ENCODE results near the gene BBS9. TPM values are rescaled to one million over a fixed set of nuclear protein-coding genes. Genes with fewer than 3 reads are reported as not detected.
"Not testable (repeated sequence)": the region's sequence is repeated elsewhere in the genome, so short reads cannot be mapped to it uniquely, and the experiment has no call there.

BBS9 gene
- total RNA-seq, 1 experiment from 2014 or later: 4.2 TPM

DNA sequence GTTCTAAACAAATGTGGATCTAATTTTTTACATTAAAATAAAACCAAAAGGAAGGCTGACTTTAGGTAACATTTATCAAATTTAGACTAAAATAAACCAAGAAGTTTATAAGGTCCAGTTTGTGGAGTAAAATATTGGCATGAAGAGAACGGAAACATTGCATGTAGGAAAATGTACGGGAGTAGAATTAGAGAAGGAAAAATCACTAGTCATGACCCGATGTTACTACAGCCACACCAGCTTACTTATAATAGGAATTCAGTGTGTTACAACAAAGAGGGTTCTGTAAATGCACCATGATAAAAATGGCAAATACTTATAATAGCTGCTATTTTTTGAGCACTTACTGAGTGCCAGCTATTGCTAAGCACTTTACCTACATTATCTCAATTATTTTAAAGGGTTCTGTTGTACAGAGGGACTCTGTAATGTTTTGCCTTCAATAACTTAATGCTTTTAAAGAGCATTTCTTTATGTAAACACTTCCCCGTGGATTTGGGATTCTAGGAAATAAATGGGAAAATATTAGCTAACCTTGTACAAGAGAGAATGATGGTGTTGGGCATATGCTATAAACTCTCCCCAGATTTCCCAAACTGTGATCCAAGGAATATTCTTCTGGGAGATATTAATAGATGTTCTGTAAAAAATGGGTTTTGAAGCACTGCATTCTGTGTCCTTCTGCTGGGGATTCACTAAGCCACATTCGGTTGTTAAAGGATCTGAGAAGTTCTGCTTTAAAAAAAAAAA is 296.7 kb downstream of the BBS9 start:
- DNase-seq (ENCODE audit: low read depth): no peak

DNA sequence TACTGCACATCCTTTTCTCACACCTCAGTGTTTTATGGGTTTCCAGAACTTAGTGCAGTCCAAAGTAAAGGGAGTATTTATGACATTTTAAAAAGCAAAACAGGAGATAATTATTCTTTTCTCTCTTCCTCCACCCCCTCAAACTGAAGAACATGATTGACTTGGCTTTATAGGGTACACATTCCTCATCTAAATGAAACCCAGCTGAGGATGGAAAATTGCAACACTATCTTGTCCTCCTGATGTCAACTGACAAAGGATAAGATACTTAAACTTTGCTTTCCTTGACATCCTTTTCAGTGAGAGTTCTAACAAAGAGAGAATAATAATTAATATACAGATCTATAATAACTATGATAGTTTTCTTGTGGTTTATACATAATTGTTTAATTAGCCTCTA is 299.1 kb downstream of the BBS9 start:
- no peak for DNase-seq (ENCODE audit: low read depth)

DNA sequence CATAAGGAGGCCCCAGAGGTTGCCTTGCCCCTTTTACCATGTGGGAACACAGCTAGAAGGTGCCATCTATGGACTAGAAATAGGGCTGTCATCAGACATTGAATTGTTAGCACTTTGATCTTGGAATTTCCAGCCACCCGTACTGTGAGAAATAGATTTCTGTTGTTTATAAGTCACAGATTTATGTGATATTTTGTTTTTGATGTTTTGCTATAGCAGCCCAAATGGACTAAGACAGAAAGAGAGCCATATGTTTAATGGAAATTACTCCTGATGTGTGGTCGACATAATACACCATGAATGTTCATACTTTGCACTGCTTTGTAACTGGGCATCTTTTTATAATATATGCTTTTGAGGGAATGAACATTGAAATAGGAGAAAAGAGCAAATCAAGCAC is 302.2 kb downstream of the BBS9 start:
- no peak for DNase-seq (ENCODE audit: low read depth)

- peak; percentile 55 for DNase-seq (ENCODE audit: low read depth)
Observed at GRCh38 chr7:33432821-33433220, 303.5 kb downstream of the BBS9 start.

GRCh38 chr7:33433357-33433756 is 304.0 kb downstream of the BBS9 start:
- no peak for DNase-seq (ENCODE audit: low read depth)

GRCh38 chr7:33444511-33444910 is 315.1 kb downstream of the BBS9 start:
- DNase-seq (ENCODE audit: low read depth): no peak

DNA sequence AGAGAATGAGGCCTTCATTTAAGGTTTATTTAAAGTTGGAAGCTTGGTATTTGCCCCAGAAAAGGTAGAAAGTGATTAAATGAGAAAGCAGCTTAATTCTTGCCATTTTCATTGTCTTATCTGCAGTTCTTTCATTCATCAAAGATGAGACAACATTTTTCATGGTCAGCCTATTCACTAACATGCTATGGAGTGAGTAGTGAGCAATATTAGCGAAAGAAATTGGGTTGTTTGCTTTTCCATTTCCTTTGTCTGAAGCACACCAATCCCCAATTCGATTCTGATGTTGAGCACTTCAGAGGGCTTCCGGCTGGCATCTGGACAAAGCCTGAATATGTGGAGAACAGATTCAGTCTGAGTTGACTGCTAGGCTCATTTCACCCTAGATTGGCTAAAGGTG is 317.2 kb downstream of the BBS9 start:
- DNase-seq (ENCODE audit: low read depth): no peak

DNA sequence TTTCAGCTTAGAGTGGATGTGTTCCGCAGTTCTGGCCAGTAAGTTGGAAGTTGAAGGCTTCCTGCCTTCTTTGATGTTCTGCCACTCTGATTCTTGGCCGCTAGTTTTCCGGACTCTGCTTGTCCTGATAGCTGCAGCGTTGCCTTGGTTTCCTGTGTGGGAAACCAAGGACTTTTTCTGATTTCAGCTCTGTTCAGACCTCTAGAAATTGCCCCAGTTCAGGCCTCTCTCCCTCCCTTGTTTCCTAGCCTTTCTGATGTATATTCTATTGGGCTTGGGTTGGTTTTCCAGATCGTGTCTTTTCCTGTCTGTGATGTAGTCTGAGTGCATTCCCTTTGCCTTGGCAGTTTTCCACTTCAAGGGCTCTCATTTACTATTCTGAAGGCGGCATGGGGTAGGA is 318.7 kb downstream of the BBS9 start:
- DNase-seq (ENCODE audit: low read depth): no peak

- no peak for DNase-seq (ENCODE audit: low read depth)
Observed at GRCh38 chr7:33449847-33450246, 320.5 kb downstream of the BBS9 start.

- peak; percentile 18 for DNase-seq (ENCODE audit: low read depth)
Observed at GRCh38 chr7:33452805-33453502, 323.6 kb downstream of the BBS9 start.

DNA sequence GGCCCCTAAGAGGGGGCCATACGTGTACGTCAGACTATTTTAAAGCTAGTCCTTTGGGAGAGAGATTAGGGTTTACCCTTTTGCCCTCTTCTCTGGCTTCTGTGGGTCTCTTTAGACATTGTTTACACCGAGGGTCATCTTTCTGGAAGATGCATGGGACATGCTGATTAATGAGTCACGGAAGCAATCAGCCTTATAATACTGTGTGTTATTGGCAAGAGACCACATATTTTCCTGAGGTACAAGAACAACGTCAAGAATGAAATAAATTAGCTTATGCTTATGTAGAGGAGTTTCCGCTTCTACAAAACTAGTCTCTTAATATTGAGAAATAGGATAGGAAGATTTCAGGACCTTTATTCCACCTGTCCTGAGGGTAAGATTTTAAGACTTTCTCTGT is 327.7 kb downstream of the BBS9 start:
- no peak for DNase-seq (ENCODE audit: low read depth)

DNA sequence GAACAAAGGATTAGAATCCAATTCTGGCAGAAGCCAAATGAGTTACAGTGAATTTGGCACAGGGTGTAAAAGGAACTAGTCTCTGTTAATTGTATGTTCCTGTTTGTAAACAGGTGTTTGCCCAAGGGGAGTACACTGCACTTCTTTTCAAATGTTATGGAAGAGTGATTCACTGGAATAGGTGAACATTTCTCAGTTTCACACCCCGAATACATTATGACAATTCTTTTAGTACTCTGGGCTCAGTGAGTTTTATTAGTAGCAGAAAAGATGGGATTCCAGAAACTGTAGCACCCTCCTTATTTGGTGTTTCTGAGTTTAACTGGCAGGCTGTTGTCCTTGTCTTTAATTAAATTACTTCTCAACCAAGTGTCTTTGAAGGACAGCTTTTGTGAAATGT is 329.2 kb downstream of the BBS9 start:
- no peak for DNase-seq (ENCODE audit: low read depth)

- DNase-seq (ENCODE audit: low read depth): peak; percentile 69
Observed at GRCh38 chr7:33459340-33459751, 330.0 kb downstream of the BBS9 start.

DNA sequence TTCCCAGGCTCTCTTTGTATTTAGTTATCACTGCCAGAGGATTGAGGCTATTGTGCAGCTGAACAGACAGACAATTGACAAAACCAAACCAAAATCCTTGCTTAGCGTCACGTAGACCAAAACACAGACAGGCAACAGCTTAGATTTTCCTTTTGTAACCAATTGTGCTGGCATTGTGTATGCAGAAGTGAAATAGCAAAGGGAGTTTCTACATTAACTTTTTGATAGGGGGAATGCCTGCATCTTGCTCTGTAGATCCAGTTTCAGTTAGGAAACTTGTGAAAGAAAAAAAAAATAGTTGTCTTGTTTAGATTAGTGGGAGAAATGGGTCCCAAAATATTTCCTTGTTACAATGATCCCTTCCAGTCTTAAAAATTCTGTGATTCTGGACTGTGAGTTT is 333.8 kb downstream of the BBS9 start:
- no peak for DNase-seq (ENCODE audit: low read depth)

DNA sequence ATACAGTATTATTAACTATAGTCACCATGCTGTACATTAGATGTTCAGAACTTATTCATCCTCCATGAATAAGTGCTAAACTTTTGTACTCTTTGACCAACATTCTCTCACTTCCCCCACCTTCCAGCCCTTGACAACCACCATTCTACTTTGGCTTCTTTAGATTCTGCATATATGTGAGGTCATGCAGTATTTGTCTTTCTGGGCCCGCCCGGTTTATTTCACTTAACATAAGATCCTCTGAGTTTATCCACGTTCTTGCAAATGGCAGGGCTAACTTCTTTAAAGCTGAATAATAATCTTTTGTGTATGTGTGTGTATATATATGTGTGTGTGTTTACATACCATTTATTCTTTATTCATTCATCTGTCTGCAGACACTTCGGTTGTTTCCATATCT is 336.8 kb downstream of the BBS9 start:
- no peak for DNase-seq (ENCODE audit: low read depth)

- no peak for DNase-seq (ENCODE audit: low read depth)
Observed at GRCh38 chr7:33471636-33472242, 342.4 kb downstream of the BBS9 start.

DNA sequence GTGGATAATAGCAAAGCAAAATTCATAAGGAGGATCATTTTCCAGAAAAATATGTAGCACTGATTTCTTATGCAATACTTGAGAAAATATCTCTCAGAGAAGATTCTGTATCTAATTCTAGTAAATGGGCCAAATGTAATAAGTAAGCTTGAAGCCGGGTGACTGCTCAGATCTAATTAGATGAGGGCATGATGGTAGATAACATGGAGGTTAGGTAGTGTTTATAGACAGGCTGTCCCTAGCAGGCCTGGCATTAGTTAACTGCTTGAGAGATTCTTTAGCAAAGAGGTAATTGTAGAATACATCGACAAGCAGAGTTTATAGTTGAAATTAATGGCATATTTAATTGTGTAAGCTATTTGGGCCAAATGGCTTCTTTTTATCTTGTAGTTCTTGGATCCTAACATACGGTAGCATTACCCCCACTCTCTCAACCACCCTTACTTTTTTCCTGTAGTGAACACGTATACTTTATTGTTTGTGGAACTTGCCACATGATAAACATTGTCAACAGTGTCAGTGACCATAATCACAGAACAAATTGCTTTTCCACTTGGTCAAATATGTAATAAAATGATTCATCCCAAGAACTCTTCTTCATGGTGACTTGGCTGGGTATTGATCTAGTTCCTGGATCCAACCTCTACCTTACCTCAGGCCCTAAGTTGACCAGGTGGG is 343.1 kb downstream of the BBS9 start:
- DNase-seq (ENCODE audit: low read depth): no peak

- DNase-seq (ENCODE audit: low read depth): no peak
Observed at GRCh38 chr7:33477719-33478480, 348.5 kb downstream of the BBS9 start.

- DNase-seq (ENCODE audit: low read depth): not testable (repeated sequence)
Observed at GRCh38 chr7:33484476-33484875, 355.1 kb downstream of the BBS9 start.

- DNase-seq (ENCODE audit: low read depth): peak; percentile 3
Observed at GRCh38 chr7:33485747-33486493, 356.6 kb downstream of the BBS9 start.

DNA sequence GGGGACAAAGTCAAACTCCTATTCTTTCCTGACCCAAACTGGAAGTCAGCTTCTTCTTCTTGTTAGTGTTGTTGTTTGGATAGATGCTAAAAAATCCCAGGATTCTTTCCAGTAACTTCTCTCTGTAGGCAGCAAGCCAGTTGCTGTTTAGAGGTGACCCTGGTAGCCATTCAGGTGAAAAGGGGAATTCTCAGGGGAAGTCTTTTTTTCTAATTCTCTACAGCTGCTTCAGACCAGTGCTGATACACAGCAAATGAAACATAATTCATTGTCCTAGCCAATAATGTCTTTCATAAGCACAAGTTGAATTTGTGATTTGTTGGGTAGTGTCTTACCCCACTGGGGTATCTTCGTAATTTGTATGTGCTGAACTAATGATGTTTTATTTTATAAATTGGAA is 357.3 kb downstream of the BBS9 start:
- DNase-seq (ENCODE audit: low read depth): no peak
